Heart left ventricle (tissue), 16 donors: ENCODE results near the gene WFDC2. TPM values are rescaled to one million over a fixed set of nuclear protein-coding genes. Genes with fewer than 3 reads are reported as not detected.
A peak's percentile ranks its signal among the peaks of the same experiment; 100 is the strongest.
"Not testable (repeated sequence)": the region's sequence is repeated elsewhere in the genome, so short reads cannot be mapped to it uniquely, and the experiment has no call there.

Experiments
- ATAC-seq, 4 donors: fragments of 200-7000 bp; cut with Tn5 transposase; one replicate each; pipeline ENCODE4 v1.9.1; 2020 to 2022; ENCODE audit warnings: moderate library complexity in 4 of 4, mild to moderate bottlenecking in 3 of 4, moderate number of reproducible peaks in 1 of 4
- DNase-seq, 5 donors: peaks; one replicate each; pipeline ENCODE4 v3.0.0-alpha.2; 2020
- H3K27ac ChIP-seq, 12 donors: fragments of 200-600 bp; sonication (generic) in 4 of 12; one replicate each; pipeline versions ENCODE4 v1.5.0 to v1.8.0; 2016 to 2022; ENCODE audit warnings: mild to moderate bottlenecking in 2 of 12
- H3K27me3 ChIP-seq, 9 donors: fragments of 200-600 bp; sonication (generic) in 2 of 9; one replicate each; pipeline versions ENCODE4 v1.5.1 to v1.8.0; 2016 to 2022; ENCODE audit warnings: mild to moderate bottlenecking in 3 of 9
- H3K36me3 ChIP-seq, 9 donors: fragments of 200-600 bp; sonication (generic) in 2 of 9; one replicate each; pipeline versions ENCODE4 v1.5.0 to v1.8.0; 2018 to 2022; ENCODE audit warnings: mild to moderate bottlenecking in 2 of 9
- H3K4me1 ChIP-seq, 12 donors: fragments of 200-600 bp; sonication (generic) in 4 of 12; one replicate each; pipeline versions ENCODE4 v1.5.0 to v1.8.0; 2016 to 2022; ENCODE audit warnings: mild to moderate bottlenecking in 3 of 12
- H3K4me3 ChIP-seq, 12 donors: fragments of 200-600 bp; sonication (generic) in 4 of 12; one replicate each; pipeline versions ENCODE4 v1.5.0 to v1.8.0; 2017 to 2022; ENCODE audit warnings: mild to moderate bottlenecking in 9 of 12, moderate library complexity in 4 of 12
- H3K9me3 ChIP-seq, 12 donors: fragments of 200-600 bp; sonication (generic) in 4 of 12; one replicate each; pipeline versions ENCODE4 v1.5.0 to v1.8.0; 2016 to 2022; ENCODE audit warnings: mild to moderate bottlenecking in 1 of 12
- POLR2A ChIP-seq, 2 donors: fragments of 450-650 bp; IDR thresholded peaks; one replicate each; pipeline ENCODE4 v1.6.1; 2017; ENCODE audit warnings: antibody characterized with exemption in 2 of 2, mild to moderate bottlenecking in 2 of 2, moderate library complexity in 2 of 2
- WGBS, 4 donors: extraction: QIAGEN DNeasy Blood & Tissue Kit in 2 of 4; methylation state at CpG; one replicate each; pipeline versions ENCODE4 v1.1.5 to v1.1.7; 2013 to 2018; 5-methylcytosine and 5-hydroxymethylcytosine counted together
- intact Hi-C, 10 donors: fragments of 100-400 bp; cut with DNase I; formaldehyde crosslinking; loops; one replicate each; pipeline versions ENCODE4 v1.11.1 to v1.14.2; 2022
- polyA plus RNA-seq, 2 donors: library from polyadenylated mRNA; stranded (reverse); fragments of 200-250 nt; gene quantifications; one replicate each; pipeline ENCODE4 v1.2.3, GENCODE V29; 2013
- total RNA-seq, 9 donors: library from RNA; depleted of rRNA in 2 of 9; stranded (reverse); fragments of >200 nt in 2 of 9; fragmentation: NEBNext Ultra II Directional in 3 of 9; extraction: Animal tissue kit (Norgen Biotek cat#: 25700) in 3 of 9; gene quantifications; one replicate each; pipeline versions ENCODE4 v1.1.0 to v1.2.4, GENCODE V29; 2016 to 2023
- TF ChIP-seq, protein P1 (sequence below), 12 donors: fragments of 200-600 bp; sonication (generic) in 4 of 12; IDR thresholded peaks; one replicate each; pipeline versions ENCODE4 v1.5.0 to v1.8.0; 2018 to 2022; ENCODE audit warnings: antibody characterized with exemption in 12 of 12, mild to moderate bottlenecking in 5 of 12
- donor health status: ischemic (EF 13 %, LVEDD 7.1; RV severe dilation, severe dysfunction).
- donor health status: healthy with polysubstance abuse.
- donor health status: DM: no; HTN: yes; CAD: no.
- donor health status: DM: no; HTN: no; CAD: no.
- donor health status: ischemic (EF 25% LVEDD 6.9; RV normal size, moderate dysfunction).
- donor health status: ischemic (EF 25% LVEDD 5.7; RV mildly dilated, moderate dysfunction).
- donor health status: healthy.
- donor health status: DM: yes; HTN: yes; CAD: no.
- donor health status: ischemic (EF 35%, LVEDD 5.7; RV mildly dilated, moderate dysfunction).
- donor health status: nonischemic (EF 11% LVEDD 7.7; RV severe dilation, severe dysfunction).
- donor health status: DM: yes; HTN: yes; CAD: no.
- donor health status: PGD.
- donor health status: ischemic (EF 29% LVEDD 5.4; RV normal size, mild dysfunction).
- donor health status: nonischemic (EF 23%, LVEDD 6.1; RV moderate dilation, normal function).

The WFDC2 gene
- total and polyA plus RNA-seq, 11 donors = 0.51 to 4.7 (median 0.77) TPM; not detected in 8

DNA sequence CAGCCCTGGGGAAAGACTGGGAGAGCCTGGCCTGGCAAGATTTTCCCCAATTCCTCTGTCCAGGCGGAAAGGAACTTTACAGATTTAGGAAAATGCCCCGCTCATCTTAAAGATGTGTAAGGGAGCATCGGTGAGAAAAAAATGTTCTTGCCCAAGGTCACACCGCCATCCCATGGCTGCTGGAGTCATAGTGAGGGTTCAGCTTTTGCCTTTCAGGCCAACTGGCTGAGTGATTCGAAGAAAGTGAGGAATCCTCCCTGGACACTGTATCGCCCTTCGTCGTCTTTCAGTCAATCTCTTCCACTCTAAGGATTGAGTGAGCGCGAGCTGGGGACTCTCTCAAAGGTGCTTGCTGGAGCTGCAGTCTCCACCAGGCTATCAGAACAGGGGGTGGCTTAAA, 1.4 kb downstream of the WFDC2 start:
- WGBS, 4 donors = 17 to 29% (median 24%) methylated on average over 10 of the region's 10 CpGs
- peaks cover 0 to 7% (median 0%) of the 10 kb centered on the region in 12 donors for H3K9me3 ChIP-seq
- ATAC-seq (peak in 2 of 4 donors; percentile 9 to 22), DNase-seq (no peak)
- TF ChIP-seq, protein P1, sequence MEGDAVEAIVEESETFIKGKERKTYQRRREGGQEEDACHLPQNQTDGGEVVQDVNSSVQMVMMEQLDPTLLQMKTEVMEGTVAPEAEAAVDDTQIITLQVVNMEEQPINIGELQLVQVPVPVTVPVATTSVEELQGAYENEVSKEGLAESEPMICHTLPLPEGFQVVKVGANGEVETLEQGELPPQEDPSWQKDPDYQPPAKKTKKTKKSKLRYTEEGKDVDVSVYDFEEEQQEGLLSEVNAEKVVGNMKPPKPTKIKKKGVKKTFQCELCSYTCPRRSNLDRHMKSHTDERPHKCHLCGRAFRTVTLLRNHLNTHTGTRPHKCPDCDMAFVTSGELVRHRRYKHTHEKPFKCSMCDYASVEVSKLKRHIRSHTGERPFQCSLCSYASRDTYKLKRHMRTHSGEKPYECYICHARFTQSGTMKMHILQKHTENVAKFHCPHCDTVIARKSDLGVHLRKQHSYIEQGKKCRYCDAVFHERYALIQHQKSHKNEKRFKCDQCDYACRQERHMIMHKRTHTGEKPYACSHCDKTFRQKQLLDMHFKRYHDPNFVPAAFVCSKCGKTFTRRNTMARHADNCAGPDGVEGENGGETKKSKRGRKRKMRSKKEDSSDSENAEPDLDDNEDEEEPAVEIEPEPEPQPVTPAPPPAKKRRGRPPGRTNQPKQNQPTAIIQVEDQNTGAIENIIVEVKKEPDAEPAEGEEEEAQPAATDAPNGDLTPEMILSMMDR (IDR thresholded peaks at IDR 0.05) = peak in 2 of 12 donors; percentile 11 to 20
- no peak for TF ChIP-seq POLR2A (IDR thresholded peaks at IDR 0.05)
- peaks cover 6 to 23% (median 16%) of the 10 kb centered on the region in 12 donors for H3K4me1 ChIP-seq
- peak overlapping the region; percentile 41 to 64 (median 53) for H3K4me3 ChIP-seq
- no peaks in the 10 kb centered on the region for H3K36me3 ChIP-seq
- peak overlapping the region in 1 of 12 donors; percentile 85 for H3K27ac ChIP-seq
- intact Hi-C loops = loop anchor here in 1 of 10 donors (10.0 kb wide), 1 partner anchor 284 kb away; no protein-coding TSS in a partner anchor
- H3K27me3 ChIP-seq = peaks cover 7 to 79% (median 33%) of the 10 kb centered on the region in 9 donors

DNA sequence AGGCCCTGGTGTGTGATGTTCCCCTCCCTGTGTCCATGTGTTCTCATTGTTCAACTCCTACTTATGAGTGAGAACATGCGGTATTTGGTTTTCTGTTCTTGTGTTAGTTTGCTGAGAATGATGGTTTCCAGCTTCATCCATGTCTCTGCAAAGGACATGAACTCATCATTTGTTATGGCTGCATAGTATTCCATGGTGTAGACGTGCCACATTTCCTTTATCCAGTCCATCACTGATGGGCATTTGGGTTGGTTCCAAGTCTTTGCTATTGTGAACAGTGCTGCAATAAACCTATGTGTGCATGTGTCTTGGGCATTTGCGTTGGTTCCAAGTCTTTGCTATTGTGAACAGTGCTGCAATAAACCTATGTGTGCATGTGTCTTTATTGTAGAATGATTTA, 2.7 kb downstream of the WFDC2 start:
- not testable (repeated sequence) for H3K9me3 ChIP-seq, H3K4me3 ChIP-seq, H3K36me3 ChIP-seq, ATAC-seq, H3K27ac ChIP-seq, DNase-seq
- intact Hi-C loops = loop anchor here in 1 of 10 donors (10.0 kb wide), 1 partner anchor 283 kb away; no protein-coding TSS in a partner anchor
- WGBS, 4 donors = 65 to 93% (median 83%) methylated on average over 3 of the region's 3 CpGs
- Histone ChIP-seq H3K27me3 (peaks cover 7 to 74% (median 33%) of the 10 kb centered on the region in 9 donors), H3K4me1 (peaks cover 6 to 23% (median 16%) of the 10 kb centered on the region in 12 donors)

DNA sequence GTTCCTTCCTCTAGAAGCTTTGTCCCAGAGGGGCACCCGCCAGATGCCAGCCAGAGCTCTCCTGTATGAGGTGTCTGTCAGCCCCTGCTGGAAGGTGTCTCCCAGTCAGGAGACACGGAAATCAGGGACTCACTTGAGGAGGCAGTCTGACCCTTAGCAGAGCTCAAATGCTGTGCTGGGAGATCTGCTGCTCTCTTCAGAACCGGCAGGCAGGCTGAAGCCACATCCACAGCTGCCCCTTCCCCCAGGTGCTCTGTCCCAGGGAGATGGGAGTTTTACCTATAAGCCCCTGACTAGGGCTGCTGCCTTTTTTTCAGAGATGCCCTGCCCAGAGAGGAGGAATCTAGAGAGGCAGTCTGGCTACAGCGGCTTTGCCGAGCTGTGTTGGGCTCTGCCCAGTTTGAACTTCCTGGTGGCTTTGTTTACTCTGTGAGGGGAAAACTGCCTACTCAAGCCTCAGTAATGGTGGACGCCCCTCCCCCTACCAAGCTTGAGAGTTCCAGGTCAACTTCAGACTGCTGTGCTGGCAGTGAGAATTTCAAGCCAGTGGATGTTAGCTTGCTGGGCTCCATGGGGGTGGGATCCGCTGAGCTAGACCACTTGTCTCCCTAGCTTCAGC, 8.1 kb downstream of the WFDC2 start:
- not testable (repeated sequence) for H3K36me3 ChIP-seq

DNA sequence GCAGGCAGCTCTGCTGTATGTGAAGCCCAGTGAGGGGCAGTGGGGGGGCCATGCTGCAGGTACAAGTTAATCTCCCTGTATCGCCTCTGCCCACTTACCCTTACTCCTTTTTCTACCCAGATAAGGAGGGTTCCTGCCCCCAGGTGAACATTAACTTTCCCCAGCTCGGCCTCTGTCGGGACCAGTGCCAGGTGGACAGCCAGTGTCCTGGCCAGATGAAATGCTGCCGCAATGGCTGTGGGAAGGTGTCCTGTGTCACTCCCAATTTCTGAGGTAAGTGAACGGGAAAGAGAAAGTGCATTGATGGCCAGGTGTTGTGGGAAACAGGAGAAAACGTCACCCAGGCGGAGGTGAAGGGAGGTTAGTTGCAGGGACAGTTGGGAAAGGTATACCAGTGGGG, 10.3 kb downstream of the WFDC2 start:
- H3K27me3 ChIP-seq = peaks cover 0 to 69% (median 24%) of the 10 kb centered on the region in 9 donors
- intact Hi-C loops = loop anchor here in 1 of 10 donors (10.0 kb wide), 1 partner anchor 275 kb away; no protein-coding TSS in a partner anchor
- H3K27ac ChIP-seq = no peak overlapping the region
- no peaks in the 10 kb centered on the region for H3K4me1 ChIP-seq
- no peaks in the 10 kb centered on the region for H3K36me3 ChIP-seq
- WGBS, 4 donors = 82 to 88% (median 86%) methylated on average over 7 of the region's 7 CpGs
- ATAC-seq = no peak
- TF ChIP-seq POLR2A (IDR thresholded peaks at IDR 0.05) = no peak
- TF ChIP-seq, protein P1 (IDR thresholded peaks at IDR 0.05) = no peak
- no peak for DNase-seq
- no peak overlapping the region for H3K4me3 ChIP-seq
- peaks cover 0 to 3% (median 0%) of the 10 kb centered on the region in 12 donors for H3K9me3 ChIP-seq

More for the DNA sequence above, 8.1 kb downstream of the WFDC2 start:
- H3K4me1 ChIP-seq, H3K4me3 ChIP-seq, ATAC-seq, DNase-seq, H3K9me3 ChIP-seq, H3K27ac ChIP-seq: not testable (repeated sequence)
- whole genome bisulfite sequencing, 4 donors = 75 to 85% (median 80%) methylated on average over 4 to 7 of the region's 7 CpGs
- peaks cover 0 to 67% (median 27%) of the 10 kb centered on the region in 9 donors for H3K27me3 ChIP-seq
- intact Hi-C loops = loop anchor here in 1 of 10 donors (10.0 kb wide), 1 partner anchor 277 kb away; no protein-coding TSS in a partner anchor

DNA sequence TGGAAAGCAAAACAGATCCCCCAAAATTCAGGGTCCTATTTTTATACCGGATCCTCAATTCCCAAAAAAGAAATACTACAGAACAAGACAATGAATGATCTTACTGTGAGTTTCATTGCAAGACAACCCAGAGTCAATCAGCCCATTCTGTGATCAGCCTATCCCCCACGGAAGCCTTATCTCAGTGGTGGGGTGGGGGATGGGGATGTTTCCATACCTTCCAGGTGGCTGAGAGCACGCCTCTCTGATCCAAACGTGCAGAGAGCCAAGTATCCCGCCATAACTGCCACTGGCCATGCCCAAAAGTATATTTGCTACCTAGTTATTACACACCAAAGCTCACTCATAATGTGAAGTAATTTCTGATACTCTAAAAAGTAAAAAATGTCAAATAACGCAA, 15.1 kb downstream of the WFDC2 start:
- ATAC-seq (no peak), DNase-seq (no peak)
- TF ChIP-seq, protein P1 (IDR thresholded peaks at IDR 0.05) = no peak
- TF ChIP-seq POLR2A (IDR thresholded peaks at IDR 0.05) = no peak
- Histone ChIP-seq H3K4me3 (no peak overlapping the region), H3K27me3 (peaks cover 0 to 62% (median 17%) of the 10 kb centered on the region in 9 donors), H3K9me3 (no peaks in the 10 kb centered on the region), H3K4me1 (no peaks in the 10 kb centered on the region), H3K27ac (no peak overlapping the region), H3K36me3 (no peaks in the 10 kb centered on the region)
- intact Hi-C loops = no loop called here
- WGBS, 4 donors = 33 to 43% (median 41%) methylated on average over 6 of the region's 6 CpGs
